ENCODE data around the gene TSEN15. TPM values are rescaled to one million over a fixed set of nuclear protein-coding genes. Genes with fewer than 3 reads are reported as not detected.
"Not testable (repeated sequence)": the region's sequence is repeated elsewhere in the genome, so short reads cannot be mapped to it uniquely, and the experiment has no call there.

Gene TSEN15
- total and polyA plus RNA-seq, 10 of the 15 experiments (the other 5 are each of a cell fraction or from before 2014, with no cell fraction given): 21.1 to 136 (median 70.2) TPM

- Histone ChIP-seq H4K20me1 (ENCODE audit: control insufficient read depth, insufficient read depth) (no peaks in the 10 kb centered on the region), H3K27me3 (replicated peaks in 1 of 2; ENCODE audit: control insufficient read depth in 2 of 2, insufficient read depth in 2 of 2, low read length in 1 of 2) (no peaks in the 10 kb centered on the region), H3K4me1 (ENCODE audit: control insufficient read depth, insufficient read depth, low read length) (no peaks in the 10 kb centered on the region), H3K4me3 (no peak overlapping the region), H3K36me3 (ENCODE audit: control insufficient read depth in 2 of 2, insufficient read depth in 2 of 2, low read length in 1 of 2) (no peaks in the 10 kb centered on the region), H3K9ac (ENCODE audit: control insufficient read depth, insufficient read depth, low read length) (no peak overlapping the region), H3K79me2 (ENCODE audit: control insufficient read depth, insufficient read depth, low read length) (no peaks in the 10 kb centered on the region), H2AFZ (ENCODE audit: control insufficient read depth, low read depth, low read length) (no peak overlapping the region), H3K9me3 (replicated peaks; ENCODE audit: control insufficient read depth, insufficient read depth, low read length) (no peaks in the 10 kb centered on the region), H3K4me2 (ENCODE audit: control insufficient read depth, insufficient read depth) (no peak overlapping the region), H3K27ac (ENCODE audit: control insufficient read depth, insufficient read depth) (no peak overlapping the region)
- intact Hi-C loops (cut with micrococcal nuclease; ENCODE audit: unreplicated experiment): no loop called here
- no peak for ATAC-seq
- BruUV-seq (replicated peaks): no TSS peak
- 95% methylated on average over 1 of the region's 1 CpG for WGBS (ENCODE audit: insufficient coverage, insufficient replicate concordance, low lambda C conversion rate, missing lambda C conversion rate)
- ChIA-PET POLR2A (no interaction called here), CTCF (interaction anchor here (1.5 kb wide), 1 partner anchor 21 kb away, joined by 3 read pairs; no protein-coding TSS in a partner anchor), RAD21 (ENCODE audit: unreplicated experiment) (no interaction called here), SMC1A (ENCODE audit: uncharacterized antibody, unreplicated experiment) (no interaction called here)
- no peak for TF ChIP-seq ZBED1 (IDR thresholded peaks at IDR 0.05; ENCODE audit: borderline replicate concordance)
- no peak for TF ChIP-seq TCF7 (IDR thresholded peaks at IDR 0.05; ENCODE audit: borderline replicate concordance)
- TF ChIP-seq ATF3 (IDR thresholded peaks at IDR 0.05; ENCODE audit: borderline replicate concordance, extremely low read depth, low read depth, low read length): no peak
- no peak for TF ChIP-seq USF2 (IDR thresholded peaks at IDR 0.05; ENCODE audit: borderline replicate concordance, low read depth, low read length)
- TF ChIP-seq YY1 (IDR thresholded peaks at IDR 0.05; ENCODE audit: low read depth, low read length): no peak
- no peak for TF ChIP-seq RBBP5 (conservative IDR thresholded peaks at IDR 0.05)
- no peak for TF ChIP-seq MLLT1 (IDR thresholded peaks at IDR 0.05)
- no peak for TF ChIP-seq CHD4 (IDR thresholded peaks at IDR 0.05)
- no peak for TF ChIP-seq TCF3 (IDR thresholded peaks at IDR 0.05; ENCODE audit: borderline replicate concordance, insufficient read depth, low read depth, low read length)
- no peak for TF ChIP-seq RCOR1 (conservative IDR thresholded peaks at IDR 0.05; ENCODE audit: low read depth, low read length)
- TF ChIP-seq NFYA (IDR thresholded peaks at IDR 0.05; ENCODE audit: borderline replicate concordance, low read depth, low read length): no peak
- no peak for TF ChIP-seq WRNIP1 (IDR thresholded peaks at IDR 0.05; ENCODE audit: borderline replicate concordance, low read depth, low read length)
- no peak for TF ChIP-seq RUNX3 (IDR thresholded peaks at IDR 0.05; ENCODE audit: low read length)
- TF ChIP-seq STAT1 (conservative IDR thresholded peaks at IDR 0.05): no peak
- no peak for TF ChIP-seq MYC (IDR thresholded peaks at IDR 0.05; ENCODE audit: insufficient read depth, insufficient read length, insufficient replicate concordance, low read length, severe bottlenecking)
- FAIRE-seq: no peak
- in situ Hi-C loops (cut with MboI): no loop called here
- no peak for DNase-seq (ENCODE audit: low read depth, low spot score)
These were observed 44.5 kb downstream of the TSEN15 start for GRCh38 chr1:184096005-184096404.

GRCh38 chr1:184096580-184096979, 45.0 kb downstream of the TSEN15 start:
- H3K36me3 ChIP-seq (ENCODE audit: control insufficient read depth in 2 of 2, insufficient read depth in 2 of 2, low read length in 1 of 2); BruUV-seq (replicated peaks); intact Hi-C loops (cut with micrococcal nuclease; ENCODE audit: unreplicated experiment); ATAC-seq; H2AFZ ChIP-seq (ENCODE audit: control insufficient read depth, low read depth, low read length); in situ Hi-C loops (cut with MboI); H3K4me1 ChIP-seq (ENCODE audit: control insufficient read depth, insufficient read depth, low read length); H3K4me3 ChIP-seq; RAD21 ChIA-PET (ENCODE audit: unreplicated experiment); H4K20me1 ChIP-seq (ENCODE audit: control insufficient read depth, insufficient read depth); DNase-seq (ENCODE audit: low read depth, low spot score); H3K9me3 ChIP-seq (replicated peaks; ENCODE audit: control insufficient read depth, insufficient read depth, low read length); FAIRE-seq; SMC1A ChIA-PET (ENCODE audit: uncharacterized antibody, unreplicated experiment); H3K9ac ChIP-seq (ENCODE audit: control insufficient read depth, insufficient read depth, low read length); H3K4me2 ChIP-seq (ENCODE audit: control insufficient read depth, insufficient read depth); H3K27ac ChIP-seq (ENCODE audit: control insufficient read depth, insufficient read depth); H3K79me2 ChIP-seq (ENCODE audit: control insufficient read depth, insufficient read depth, low read length); H3K27me3 ChIP-seq (replicated peaks in 1 of 2; ENCODE audit: control insufficient read depth in 2 of 2, insufficient read depth in 2 of 2, low read length in 1 of 2); POLR2A ChIA-PET: not testable (repeated sequence)
- CTCF ChIA-PET: interaction anchor here (1.5 kb wide), 1 partner anchor 21 kb away, joined by 3 read pairs; no protein-coding TSS in a partner anchor
- WGBS (ENCODE audit: insufficient coverage, insufficient replicate concordance, low lambda C conversion rate, missing lambda C conversion rate): 75% methylated on average over 5 of the region's 5 CpGs
